SK-N-SH treated with all-trans-retinoic acid at 6 μM for 48 hours (cell line): Measurements from ENCODE around the gene CACNA2D4.

Source experiments
- ATAC-seq: fragments of 200-7000 bp; cut with Tn5 transposase; 3 replicates; pipeline ENCODE4 v1.9.1; 2020; ENCODE audit warnings: mild to moderate bottlenecking, moderate library complexity
- ARNTL ChIP-seq: fragments of 450-650 bp; formaldehyde crosslinking; IDR thresholded peaks from 2 replicates; pipeline ENCODE4 v1.5.0; 2020; ENCODE audit warnings: low read depth, mild to moderate bottlenecking, moderate library complexity, borderline replicate concordance
- BACH2 ChIP-seq: fragments of 250-450 bp; sonication (Bioruptor Pico); IDR thresholded peaks from 2 replicates; pipeline ENCODE4 v1.9.0; 2021; ENCODE audit warnings: mild to moderate bottlenecking, borderline replicate concordance
- CSDC2 ChIP-seq: fragments of 250-450 bp; sonication (Bioruptor Pico); IDR thresholded peaks from 2 replicates; pipeline ENCODE4 v1.5.0; 2020; ENCODE audit warnings: mild to moderate bottlenecking, moderate library complexity
- ESRRG ChIP-seq: fragments of 250-450 bp; sonication (Bioruptor Pico); IDR thresholded peaks from 2 replicates; pipeline ENCODE4 v1.6.1; 2021; ENCODE audit warnings: mild to moderate bottlenecking
- GLIS3 ChIP-seq: fragments of 250-450 bp; sonication (Bioruptor Pico); IDR thresholded peaks from 2 replicates; pipeline ENCODE4 v1.5.0; 2020; ENCODE audit warnings: mild to moderate bottlenecking, moderate library complexity
- ISL1 ChIP-seq: fragments of 250-450 bp; sonication (Bioruptor Pico); IDR thresholded peaks from 2 replicates; pipeline ENCODE4 v2.1.2; 2022; ENCODE audit warnings: mild to moderate bottlenecking, moderate library complexity
- OSR1 ChIP-seq: fragments of 250-450 bp; sonication (Bioruptor Pico); IDR thresholded peaks from 2 replicates; pipeline ENCODE4 v1.8.0; 2022; ENCODE audit warnings: moderate library complexity, mild to moderate bottlenecking, inconsistent platforms
- PPARA ChIP-seq: fragments of 250-450 bp; sonication (Bioruptor Pico); IDR thresholded peaks from 2 replicates; pipeline ENCODE4 v1.5.0; 2020; ENCODE audit warnings: mild to moderate bottlenecking, borderline replicate concordance
- RARB ChIP-seq: fragments of 250-450 bp; sonication (Bioruptor Pico); IDR thresholded peaks from 2 replicates; pipeline ENCODE4 v1.8.0; 2021; ENCODE audit warnings: mild to moderate bottlenecking, moderate library complexity
- SNAI2 ChIP-seq: fragments of 250-450 bp; sonication (Bioruptor Pico); IDR thresholded peaks from 2 replicates; pipeline ENCODE4 v1.5.0; 2020; ENCODE audit warnings: mild to moderate bottlenecking, moderate library complexity
- TCF4 ChIP-seq: fragments of 250-450 bp; sonication (Bioruptor Pico); IDR thresholded peaks from 2 replicates; pipeline ENCODE4 v1.8.0; 2021; ENCODE audit warnings: mild to moderate bottlenecking, moderate library complexity, borderline replicate concordance
- TOX ChIP-seq: fragments of 250-450 bp; sonication (Bioruptor Pico); IDR thresholded peaks from 2 replicates; pipeline ENCODE4 v1.8.0; 2021; ENCODE audit warnings: mild to moderate bottlenecking, moderate library complexity, borderline replicate concordance
- ZC3H10 ChIP-seq: fragments of 250-450 bp; sonication (Bioruptor Pico); IDR thresholded peaks from 2 replicates; pipeline ENCODE4 v1.5.1; 2021; ENCODE audit warnings: mild to moderate bottlenecking, moderate library complexity
- ZFP3 ChIP-seq: fragments of 250-450 bp; sonication (Bioruptor Pico); IDR thresholded peaks from 2 replicates; pipeline ENCODE4 v1.5.0; 2020; ENCODE audit warnings: mild to moderate bottlenecking, moderate library complexity
- ZFP30 ChIP-seq: fragments of 450-650 bp; formaldehyde crosslinking; IDR thresholded peaks from 2 replicates; pipeline ENCODE4 v1.5.0; 2022; ENCODE audit warnings: mild to moderate bottlenecking, moderate library complexity
- ZNF565 ChIP-seq: fragments of 450-650 bp; formaldehyde crosslinking; conservative IDR thresholded peaks from 2 replicates; pipeline ENCODE4 v1.5.0; 2020; ENCODE audit warnings: low read depth, mild to moderate bottlenecking, moderate library complexity
- ZNF70 ChIP-seq: fragments of 450-650 bp; formaldehyde crosslinking; IDR thresholded peaks from 2 replicates; pipeline ENCODE4 v1.5.0; 2020; ENCODE audit warnings: mild to moderate bottlenecking, moderate library complexity
- ZNF8 ChIP-seq: fragments of 450-650 bp; formaldehyde crosslinking; IDR thresholded peaks from 2 replicates; pipeline ENCODE4 v1.5.0; 2020; ENCODE audit warnings: mild to moderate bottlenecking, moderate library complexity
- TF ChIP-seq, protein P1 (sequence below): fragments of 250-450 bp; sonication (Bioruptor Pico); IDR thresholded peaks from 2 replicates; pipeline ENCODE4 v1.8.0; 2021; ENCODE audit warnings: low read depth, mild to moderate bottlenecking, moderate library complexity, borderline replicate concordance
- TF ChIP-seq, protein P2 (sequence below): fragments of 250-450 bp; sonication (Bioruptor Pico); IDR thresholded peaks from 2 replicates; pipeline ENCODE4 v1.5.0; 2020; ENCODE audit warnings: mild to moderate bottlenecking, moderate library complexity
- TF ChIP-seq, protein P3 (sequence below): fragments of 250-450 bp; sonication (Bioruptor Pico); IDR thresholded peaks from 2 replicates; pipeline ENCODE4 v1.5.1; 2020; ENCODE audit warnings: low read depth, mild to moderate bottlenecking, moderate library complexity
- TF ChIP-seq, protein P4 (sequence below): fragments of 250-450 bp; sonication (Bioruptor Pico); IDR thresholded peaks from 2 replicates; pipeline ENCODE4 v1.5.1; 2021; ENCODE audit warnings: mild to moderate bottlenecking, moderate library complexity
- TF ChIP-seq, protein P5 (sequence below): fragments of 250-450 bp; sonication (Bioruptor Pico); IDR thresholded peaks from 2 replicates; pipeline ENCODE4 v1.8.0; 2020; ENCODE audit warnings: mild to moderate bottlenecking, moderate library complexity, borderline replicate concordance

The CACNA2D4 gene

DNA sequence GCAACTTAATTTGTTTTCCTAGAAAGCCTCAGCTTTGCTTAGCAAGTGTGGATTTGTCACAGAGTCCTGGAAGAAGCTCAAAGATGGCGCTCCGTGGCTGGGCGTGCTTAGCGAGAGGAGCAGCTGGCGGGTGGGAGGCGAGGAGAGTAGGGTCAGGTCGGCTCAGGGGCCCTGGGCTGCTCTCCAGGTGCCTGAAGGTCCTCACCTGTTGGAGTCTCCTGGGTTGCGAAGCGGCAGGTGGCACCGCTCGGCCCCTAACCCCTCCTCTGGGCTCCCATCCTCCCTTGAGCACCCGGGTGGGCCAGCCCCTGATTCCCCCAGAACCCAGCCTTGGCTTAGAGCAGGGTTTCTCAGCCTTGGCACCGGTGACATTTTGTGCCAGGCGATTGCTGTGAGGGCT, 73.0 kb downstream of the CACNA2D4 start:
- ATAC-seq = no peak
- TF ChIP-seq ZFP3 (no peak), ZC3H10 (CRISPR knock-in tag) (no peak), ZNF8 (no peak), OSR1 (CRISPR knock-in tag) (no peak), CSDC2 (CRISPR knock-in tag) (no peak), ESRRG (CRISPR knock-in tag) (no peak), ISL1 (CRISPR knock-in tag) (no peak), RARB (CRISPR knock-in tag) (no peak), BACH2 (CRISPR knock-in tag) (no peak), TOX (CRISPR knock-in tag) (no peak), ZNF565 (CRISPR knock-in tag) (no peak), TCF4 (CRISPR knock-in tag) (no peak), GLIS3 (CRISPR knock-in tag) (no peak), ARNTL (CRISPR knock-in tag) (no peak)
- TF ChIP-seq, protein P1, sequence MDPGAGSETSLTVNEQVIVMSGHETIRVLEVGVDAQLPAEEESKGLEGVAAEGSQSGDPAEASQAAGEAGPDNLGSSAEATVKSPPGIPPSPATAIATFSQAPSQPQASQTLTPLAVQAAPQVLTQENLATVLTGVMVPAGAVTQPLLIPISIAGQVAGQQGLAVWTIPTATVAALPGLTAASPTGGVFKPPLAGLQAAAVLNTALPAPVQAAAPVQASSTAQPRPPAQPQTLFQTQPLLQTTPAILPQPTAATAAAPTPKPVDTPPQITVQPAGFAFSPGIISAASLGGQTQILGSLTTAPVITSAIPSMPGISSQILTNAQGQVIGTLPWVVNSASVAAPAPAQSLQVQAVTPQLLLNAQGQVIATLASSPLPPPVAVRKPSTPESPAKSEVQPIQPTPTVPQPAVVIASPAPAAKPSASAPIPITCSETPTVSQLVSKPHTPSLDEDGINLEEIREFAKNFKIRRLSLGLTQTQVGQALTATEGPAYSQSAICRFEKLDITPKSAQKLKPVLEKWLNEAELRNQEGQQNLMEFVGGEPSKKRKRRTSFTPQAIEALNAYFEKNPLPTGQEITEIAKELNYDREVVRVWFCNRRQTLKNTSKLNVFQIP (CRISPR knock-in tag) = no peak
- TF ChIP-seq, protein P2, sequence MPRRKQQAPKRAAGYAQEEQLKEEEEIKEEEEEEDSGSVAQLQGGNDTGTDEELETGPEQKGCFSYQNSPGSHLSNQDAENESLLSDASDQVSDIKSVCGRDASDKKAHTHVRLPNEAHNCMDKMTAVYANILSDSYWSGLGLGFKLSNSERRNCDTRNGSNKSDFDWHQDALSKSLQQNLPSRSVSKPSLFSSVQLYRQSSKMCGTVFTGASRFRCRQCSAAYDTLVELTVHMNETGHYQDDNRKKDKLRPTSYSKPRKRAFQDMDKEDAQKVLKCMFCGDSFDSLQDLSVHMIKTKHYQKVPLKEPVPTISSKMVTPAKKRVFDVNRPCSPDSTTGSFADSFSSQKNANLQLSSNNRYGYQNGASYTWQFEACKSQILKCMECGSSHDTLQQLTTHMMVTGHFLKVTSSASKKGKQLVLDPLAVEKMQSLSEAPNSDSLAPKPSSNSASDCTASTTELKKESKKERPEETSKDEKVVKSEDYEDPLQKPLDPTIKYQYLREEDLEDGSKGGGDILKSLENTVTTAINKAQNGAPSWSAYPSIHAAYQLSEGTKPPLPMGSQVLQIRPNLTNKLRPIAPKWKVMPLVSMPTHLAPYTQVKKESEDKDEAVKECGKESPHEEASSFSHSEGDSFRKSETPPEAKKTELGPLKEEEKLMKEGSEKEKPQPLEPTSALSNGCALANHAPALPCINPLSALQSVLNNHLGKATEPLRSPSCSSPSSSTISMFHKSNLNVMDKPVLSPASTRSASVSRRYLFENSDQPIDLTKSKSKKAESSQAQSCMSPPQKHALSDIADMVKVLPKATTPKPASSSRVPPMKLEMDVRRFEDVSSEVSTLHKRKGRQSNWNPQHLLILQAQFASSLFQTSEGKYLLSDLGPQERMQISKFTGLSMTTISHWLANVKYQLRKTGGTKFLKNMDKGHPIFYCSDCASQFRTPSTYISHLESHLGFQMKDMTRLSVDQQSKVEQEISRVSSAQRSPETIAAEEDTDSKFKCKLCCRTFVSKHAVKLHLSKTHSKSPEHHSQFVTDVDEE (CRISPR knock-in tag) = no peak
- TF ChIP-seq, protein P3, sequence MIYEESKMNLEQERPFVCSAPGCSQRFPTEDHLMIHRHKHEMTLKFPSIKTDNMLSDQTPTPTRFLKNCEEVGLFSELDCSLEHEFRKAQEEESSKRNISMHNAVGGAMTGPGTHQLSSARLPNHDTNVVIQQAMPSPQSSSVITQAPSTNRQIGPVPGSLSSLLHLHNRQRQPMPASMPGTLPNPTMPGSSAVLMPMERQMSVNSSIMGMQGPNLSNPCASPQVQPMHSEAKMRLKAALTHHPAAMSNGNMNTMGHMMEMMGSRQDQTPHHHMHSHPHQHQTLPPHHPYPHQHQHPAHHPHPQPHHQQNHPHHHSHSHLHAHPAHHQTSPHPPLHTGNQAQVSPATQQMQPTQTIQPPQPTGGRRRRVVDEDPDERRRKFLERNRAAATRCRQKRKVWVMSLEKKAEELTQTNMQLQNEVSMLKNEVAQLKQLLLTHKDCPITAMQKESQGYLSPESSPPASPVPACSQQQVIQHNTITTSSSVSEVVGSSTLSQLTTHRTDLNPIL (CRISPR knock-in tag) = no peak
- TF ChIP-seq, protein P4, sequence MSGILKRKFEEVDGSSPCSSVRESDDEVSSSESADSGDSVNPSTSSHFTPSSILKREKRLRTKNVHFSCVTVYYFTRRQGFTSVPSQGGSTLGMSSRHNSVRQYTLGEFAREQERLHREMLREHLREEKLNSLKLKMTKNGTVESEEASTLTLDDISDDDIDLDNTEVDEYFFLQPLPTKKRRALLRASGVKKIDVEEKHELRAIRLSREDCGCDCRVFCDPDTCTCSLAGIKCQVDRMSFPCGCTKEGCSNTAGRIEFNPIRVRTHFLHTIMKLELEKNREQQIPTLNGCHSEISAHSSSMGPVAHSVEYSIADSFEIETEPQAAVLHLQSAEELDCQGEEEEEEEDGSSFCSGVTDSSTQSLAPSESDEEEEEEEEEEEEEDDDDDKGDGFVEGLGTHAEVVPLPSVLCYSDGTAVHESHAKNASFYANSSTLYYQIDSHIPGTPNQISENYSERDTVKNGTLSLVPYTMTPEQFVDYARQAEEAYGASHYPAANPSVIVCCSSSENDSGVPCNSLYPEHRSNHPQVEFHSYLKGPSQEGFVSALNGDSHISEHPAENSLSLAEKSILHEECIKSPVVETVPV (CRISPR knock-in tag) = no peak
- TF ChIP-seq, protein P5, sequence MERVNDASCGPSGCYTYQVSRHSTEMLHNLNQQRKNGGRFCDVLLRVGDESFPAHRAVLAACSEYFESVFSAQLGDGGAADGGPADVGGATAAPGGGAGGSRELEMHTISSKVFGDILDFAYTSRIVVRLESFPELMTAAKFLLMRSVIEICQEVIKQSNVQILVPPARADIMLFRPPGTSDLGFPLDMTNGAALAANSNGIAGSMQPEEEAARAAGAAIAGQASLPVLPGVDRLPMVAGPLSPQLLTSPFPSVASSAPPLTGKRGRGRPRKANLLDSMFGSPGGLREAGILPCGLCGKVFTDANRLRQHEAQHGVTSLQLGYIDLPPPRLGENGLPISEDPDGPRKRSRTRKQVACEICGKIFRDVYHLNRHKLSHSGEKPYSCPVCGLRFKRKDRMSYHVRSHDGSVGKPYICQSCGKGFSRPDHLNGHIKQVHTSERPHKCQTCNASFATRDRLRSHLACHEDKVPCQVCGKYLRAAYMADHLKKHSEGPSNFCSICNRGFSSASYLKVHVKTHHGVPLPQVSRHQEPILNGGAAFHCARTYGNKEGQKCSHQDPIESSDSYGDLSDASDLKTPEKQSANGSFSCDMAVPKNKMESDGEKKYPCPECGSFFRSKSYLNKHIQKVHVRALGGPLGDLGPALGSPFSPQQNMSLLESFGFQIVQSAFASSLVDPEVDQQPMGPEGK (CRISPR knock-in tag) = no peak

DNA sequence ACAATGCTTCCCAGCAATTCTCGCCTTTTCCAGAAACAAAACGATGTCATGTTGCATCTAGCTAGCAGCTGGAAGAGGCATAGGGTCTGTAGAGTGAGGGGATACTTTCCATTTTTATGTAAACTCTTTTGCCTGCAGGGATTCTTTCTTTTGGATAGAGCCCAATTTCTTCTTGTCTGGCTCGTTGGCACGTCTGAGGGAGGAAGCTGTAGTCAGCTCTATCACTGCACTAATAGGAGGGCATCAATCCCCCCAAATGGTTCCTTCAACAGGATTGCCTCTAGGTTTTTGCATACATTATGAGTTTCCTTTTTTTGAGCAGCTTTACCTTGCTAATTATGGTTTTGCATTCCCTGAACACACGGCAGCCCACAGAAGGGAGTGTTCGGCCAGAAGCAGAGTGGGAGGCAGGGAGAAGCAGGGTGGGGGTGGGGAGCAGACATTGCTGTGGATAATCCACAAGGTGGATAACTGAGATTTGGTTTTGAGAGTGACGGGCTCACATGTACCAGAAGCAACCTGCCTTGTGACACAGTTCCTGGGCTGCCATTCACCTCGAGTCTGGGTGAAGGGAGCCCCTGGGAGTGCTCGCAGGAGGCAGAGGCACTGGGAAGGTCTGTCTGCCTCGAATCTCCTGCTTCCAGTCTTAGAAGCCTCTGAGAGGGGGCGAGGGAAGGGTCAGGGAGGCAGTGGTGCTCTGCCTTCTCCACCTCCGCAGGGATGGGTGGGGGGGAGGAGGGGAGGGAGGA, 73.6 kb downstream of the CACNA2D4 start:
- TF ChIP-seq PPARA = no peak
- TF ChIP-seq, protein P5 (CRISPR knock-in tag) = no peak
- TF ChIP-seq, protein P1 (CRISPR knock-in tag) = no peak
- no peak for TF ChIP-seq ZFP3
- TF ChIP-seq, protein P3 (CRISPR knock-in tag) = no peak
- TF ChIP-seq ZNF70 (CRISPR knock-in tag) = no peak
- TF ChIP-seq ZC3H10 (CRISPR knock-in tag) = no peak
- TF ChIP-seq CSDC2 (CRISPR knock-in tag) = no peak
- no peak for TF ChIP-seq ZNF8
- no peak for TF ChIP-seq ESRRG (CRISPR knock-in tag)
- TF ChIP-seq ZFP30 (CRISPR knock-in tag) = no peak
- no peak for TF ChIP-seq ISL1 (CRISPR knock-in tag)
- no peak for TF ChIP-seq TOX (CRISPR knock-in tag)
- TF ChIP-seq SNAI2 (CRISPR knock-in tag) = no peak
- no peak for TF ChIP-seq TCF4 (CRISPR knock-in tag)
- ATAC-seq = no peak
